Measurements from ENCODE around the gene NME3. TPM values are rescaled to one million over a fixed set of nuclear protein-coding genes. Genes with fewer than 3 reads are reported as not detected.

The NME3 gene
- total and polyA plus RNA-seq, 2 donors (not counting 1 experiment from before 2014, with no cell fraction given), result 9.9 to 69.7 TPM

GRCh38 chr16:1778200-1779179, 7.1 kb upstream of the NME3 start:
- Histone ChIP-seq H3K27me3 (ENCODE audit: control insufficient read depth, insufficient read depth, low read length) (no peaks in the 10 kb centered on the region), H2AFZ (ENCODE audit: low read length) (no peak overlapping the region), H3K79me2 (ENCODE audit: control insufficient read depth, insufficient read depth, low read length) (peaks cover 24% of the 10 kb centered on the region), H3K9ac (ENCODE audit: insufficient read depth, low read length) (no peak overlapping the region), H3K4me2 (ENCODE audit: extremely low read depth, insufficient read depth, low read length) (no peak overlapping the region), H3K36me3 (ENCODE audit: control insufficient read depth, insufficient read depth, low read length) (peaks cover 22% of the 10 kb centered on the region), H3K27ac (ENCODE audit: insufficient read depth, low read length) (no peak overlapping the region), H3K9me3 (ENCODE audit: control insufficient read depth, insufficient read depth, low read depth, low read length) (no peaks in the 10 kb centered on the region), H3K4me3 (replicated peaks in 1 of 4; ENCODE audit: control extremely low read depth in 1 of 4, insufficient read depth in 1 of 4, low read depth in 3 of 4, low read length in 4 of 4) (no peak overlapping the region), H3K4me1 (ENCODE audit: control insufficient read depth, extremely low read depth, insufficient read depth, low read length) (peaks cover 8% of the 10 kb centered on the region), H4K20me1 (ENCODE audit: control insufficient read depth, extremely low read depth, insufficient read depth, low read length) (no peaks in the 10 kb centered on the region)
- DNase-seq (ENCODE audit: low read depth in 2 of 2), result no peak
- TF ChIP-seq EZH2 (IDR thresholded peaks at IDR 0.05; ENCODE audit: low read length, missing control alignments), result no peak
- TF ChIP-seq, protein P1, sequence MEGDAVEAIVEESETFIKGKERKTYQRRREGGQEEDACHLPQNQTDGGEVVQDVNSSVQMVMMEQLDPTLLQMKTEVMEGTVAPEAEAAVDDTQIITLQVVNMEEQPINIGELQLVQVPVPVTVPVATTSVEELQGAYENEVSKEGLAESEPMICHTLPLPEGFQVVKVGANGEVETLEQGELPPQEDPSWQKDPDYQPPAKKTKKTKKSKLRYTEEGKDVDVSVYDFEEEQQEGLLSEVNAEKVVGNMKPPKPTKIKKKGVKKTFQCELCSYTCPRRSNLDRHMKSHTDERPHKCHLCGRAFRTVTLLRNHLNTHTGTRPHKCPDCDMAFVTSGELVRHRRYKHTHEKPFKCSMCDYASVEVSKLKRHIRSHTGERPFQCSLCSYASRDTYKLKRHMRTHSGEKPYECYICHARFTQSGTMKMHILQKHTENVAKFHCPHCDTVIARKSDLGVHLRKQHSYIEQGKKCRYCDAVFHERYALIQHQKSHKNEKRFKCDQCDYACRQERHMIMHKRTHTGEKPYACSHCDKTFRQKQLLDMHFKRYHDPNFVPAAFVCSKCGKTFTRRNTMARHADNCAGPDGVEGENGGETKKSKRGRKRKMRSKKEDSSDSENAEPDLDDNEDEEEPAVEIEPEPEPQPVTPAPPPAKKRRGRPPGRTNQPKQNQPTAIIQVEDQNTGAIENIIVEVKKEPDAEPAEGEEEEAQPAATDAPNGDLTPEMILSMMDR (conservative IDR thresholded peaks at IDR 0.05 in 1 of 2, IDR thresholded peaks at IDR 0.05 in 1 of 2; ENCODE audit: low read depth in 1 of 2, low read length in 2 of 2), result no peak

DNA sequence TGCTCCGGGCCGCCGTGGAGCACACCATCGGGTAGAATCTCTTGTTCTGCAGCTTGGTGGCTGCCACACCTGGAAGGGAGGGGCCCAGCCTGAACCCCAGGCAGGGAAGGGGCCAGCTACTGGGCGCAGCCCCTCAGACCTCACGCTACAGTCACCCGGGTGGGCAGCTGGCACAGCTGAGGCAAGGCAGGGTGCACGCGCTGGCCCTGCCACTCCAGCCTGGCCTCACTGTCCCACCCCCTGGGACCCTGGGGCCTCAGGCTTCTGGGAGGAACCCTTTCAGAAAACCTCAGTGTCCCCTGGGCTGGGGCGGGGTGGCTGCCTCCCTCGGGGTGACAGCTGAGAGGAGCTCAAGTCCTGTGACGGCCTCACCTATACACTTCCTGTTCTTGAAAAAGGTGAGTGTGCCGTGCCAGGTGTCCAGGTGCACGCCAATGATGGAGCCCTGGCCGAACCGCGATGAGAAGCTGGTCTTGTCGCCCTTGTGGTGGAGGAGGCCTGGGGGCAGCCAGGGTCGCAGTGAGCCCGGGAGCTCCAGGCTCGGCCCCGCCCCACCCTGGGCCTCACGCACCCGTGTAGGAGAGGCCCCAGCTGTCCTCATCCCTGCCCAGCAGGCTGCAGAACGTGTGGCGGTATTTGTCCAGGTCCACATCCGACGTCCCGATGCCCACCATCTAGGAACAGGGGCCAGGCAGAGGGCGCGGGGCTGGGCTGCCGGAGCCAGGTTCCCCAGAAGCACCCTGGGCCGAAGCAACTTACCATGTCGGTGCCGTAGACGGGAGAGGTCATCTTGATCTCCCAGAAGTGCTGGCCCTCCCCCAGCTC, 6.2 kb upstream of the NME3 start:
- peaks cover 22% of the 10 kb centered on the region for H3K36me3 ChIP-seq (ENCODE audit: control insufficient read depth, insufficient read depth, low read length)

More for the DNA sequence above, 6.2 kb upstream of the NME3 start:
- H2AFZ ChIP-seq (ENCODE audit: low read length), result no peak overlapping the region
- H3K4me3 ChIP-seq (replicated peaks in 1 of 4; ENCODE audit: control extremely low read depth in 1 of 4, insufficient read depth in 1 of 4, low read depth in 3 of 4, low read length in 4 of 4), result no peak overlapping the region
- H3K4me2 ChIP-seq (ENCODE audit: extremely low read depth, insufficient read depth, low read length), result no peak overlapping the region
- no peaks in the 10 kb centered on the region for H3K27me3 ChIP-seq (ENCODE audit: control insufficient read depth, insufficient read depth, low read length)
- TF ChIP-seq, protein P1 (conservative IDR thresholded peaks at IDR 0.05 in 1 of 2, IDR thresholded peaks at IDR 0.05 in 1 of 2; ENCODE audit: low read depth in 1 of 2, low read length in 2 of 2), result no peak
- TF ChIP-seq EZH2 (IDR thresholded peaks at IDR 0.05; ENCODE audit: low read length, missing control alignments), result no peak
- no peak overlapping the region for H3K9ac ChIP-seq (ENCODE audit: insufficient read depth, low read length)
- no peaks in the 10 kb centered on the region for H3K9me3 ChIP-seq (ENCODE audit: control insufficient read depth, insufficient read depth, low read depth, low read length)
- no peak overlapping the region for H3K27ac ChIP-seq (ENCODE audit: insufficient read depth, low read length)
- peaks cover 8% of the 10 kb centered on the region for H3K4me1 ChIP-seq (ENCODE audit: control insufficient read depth, extremely low read depth, insufficient read depth, low read length)
- no peak for DNase-seq (ENCODE audit: low read depth in 2 of 2)
- H4K20me1 ChIP-seq (ENCODE audit: control insufficient read depth, extremely low read depth, insufficient read depth, low read length), result no peaks in the 10 kb centered on the region
- H3K79me2 ChIP-seq (ENCODE audit: control insufficient read depth, insufficient read depth, low read length), result peaks cover 24% of the 10 kb centered on the region
